Fibroblast of skin of right quadriceps (primary cell): ENCODE measurements around the gene SLC38A9.
A peak's percentile ranks its signal among the peaks of the same experiment; 100 is the strongest.
"Not testable (repeated sequence)": the region's sequence is repeated elsewhere in the genome, so short reads cannot be mapped to it uniquely, and the experiment has no call there.

Experiments used
- DNase-seq: peaks from one replicate; pipeline ENCODE4 v3.0.0-alpha.2; 2013

The SLC38A9 gene

GRCh38 chr5:55702598-55703345 lies 9.4 kb downstream of the SLC38A9 start:
- DNase-seq = no peak

GRCh38 chr5:55701462-55702103 lies 10.5 kb downstream of the SLC38A9 start:
- DNase-seq = no peak

- DNase-seq = no peak
These were observed 11.4 kb downstream of the SLC38A9 start for GRCh38 chr5:55700745-55701144.

GRCh38 chr5:55699041-55699688 lies 13.0 kb downstream of the SLC38A9 start:
- no peak for DNase-seq

GRCh38 chr5:55696704-55697103 lies 15.4 kb downstream of the SLC38A9 start:
- DNase-seq = not testable (repeated sequence)

GRCh38 chr5:55694152-55694830 lies 17.8 kb downstream of the SLC38A9 start:
- no peak for DNase-seq

- no peak for DNase-seq
These were observed 19.6 kb downstream of the SLC38A9 start for GRCh38 chr5:55692509-55692908.

GRCh38 chr5:55692106-55692417 lies 20.1 kb downstream of the SLC38A9 start:
- no peak for DNase-seq

GRCh38 chr5:55691265-55692105 lies 20.6 kb downstream of the SLC38A9 start:
- DNase-seq = peak; percentile 65

GRCh38 chr5:55682071-55682470 lies 30.1 kb downstream of the SLC38A9 start:
- no peak for DNase-seq

GRCh38 chr5:55681301-55681700 lies 30.8 kb downstream of the SLC38A9 start:
- DNase-seq = no peak

- no peak for DNase-seq
These were observed 31.8 kb downstream of the SLC38A9 start for GRCh38 chr5:55680353-55680752.

GRCh38 chr5:55679556-55679955 lies 32.6 kb downstream of the SLC38A9 start:
- DNase-seq = no peak

- DNase-seq = no peak
These were observed 37.0 kb downstream of the SLC38A9 start for GRCh38 chr5:55675119-55675518.

GRCh38 chr5:55674340-55674739 lies 37.8 kb downstream of the SLC38A9 start:
- DNase-seq = no peak

GRCh38 chr5:55672477-55672911 lies 39.6 kb downstream of the SLC38A9 start:
- DNase-seq = no peak

GRCh38 chr5:55671975-55672374 lies 40.1 kb downstream of the SLC38A9 start:
- no peak for DNase-seq

- DNase-seq = peak; percentile 87
These were observed 43.8 kb downstream of the SLC38A9 start for GRCh38 chr5:55668356-55668755.

- DNase-seq = no peak
These were observed 44.2 kb downstream of the SLC38A9 start for GRCh38 chr5:55667938-55668337.

GRCh38 chr5:55665065-55665464 lies 47.1 kb downstream of the SLC38A9 start:
- no peak for DNase-seq

- no peak for DNase-seq
These were observed 54.7 kb downstream of the SLC38A9 start for GRCh38 chr5:55657443-55657842.

GRCh38 chr5:55650386-55650785 lies 61.7 kb downstream of the SLC38A9 start:
- peak; percentile 74 for DNase-seq

- no peak for DNase-seq
These were observed 62.2 kb downstream of the SLC38A9 start for GRCh38 chr5:55649963-55650362.
